ENCODE measurements around the gene CCDC78.
A peak's percentile ranks its signal among the peaks of the same experiment; 100 is the strongest.
"Not testable (repeated sequence)": the region's sequence is repeated elsewhere in the genome, so short reads cannot be mapped to it uniquely, and the experiment has no call there.

Gene CCDC78

DNA sequence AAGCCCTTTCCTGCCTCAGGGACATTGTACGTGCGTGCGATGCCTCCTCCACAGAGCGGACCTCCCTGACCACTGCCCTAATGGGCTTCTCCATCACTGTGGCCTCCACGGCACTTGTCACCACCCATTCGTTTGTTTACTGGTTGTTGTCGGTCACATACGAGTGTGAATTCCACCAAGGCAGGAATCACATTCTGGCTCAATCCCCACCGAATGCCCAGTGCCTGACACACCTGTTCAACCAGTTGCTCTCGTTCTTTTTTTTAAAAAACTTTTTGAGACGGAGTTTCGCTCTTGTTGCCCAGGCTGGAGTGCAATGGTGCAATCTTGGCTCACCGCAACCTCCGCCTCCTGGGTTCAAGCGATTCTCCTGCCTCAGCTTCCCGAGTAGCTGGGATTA is 35.0 kb downstream of the CCDC78 start:
- not testable (repeated sequence) for DNase-seq

DNA sequence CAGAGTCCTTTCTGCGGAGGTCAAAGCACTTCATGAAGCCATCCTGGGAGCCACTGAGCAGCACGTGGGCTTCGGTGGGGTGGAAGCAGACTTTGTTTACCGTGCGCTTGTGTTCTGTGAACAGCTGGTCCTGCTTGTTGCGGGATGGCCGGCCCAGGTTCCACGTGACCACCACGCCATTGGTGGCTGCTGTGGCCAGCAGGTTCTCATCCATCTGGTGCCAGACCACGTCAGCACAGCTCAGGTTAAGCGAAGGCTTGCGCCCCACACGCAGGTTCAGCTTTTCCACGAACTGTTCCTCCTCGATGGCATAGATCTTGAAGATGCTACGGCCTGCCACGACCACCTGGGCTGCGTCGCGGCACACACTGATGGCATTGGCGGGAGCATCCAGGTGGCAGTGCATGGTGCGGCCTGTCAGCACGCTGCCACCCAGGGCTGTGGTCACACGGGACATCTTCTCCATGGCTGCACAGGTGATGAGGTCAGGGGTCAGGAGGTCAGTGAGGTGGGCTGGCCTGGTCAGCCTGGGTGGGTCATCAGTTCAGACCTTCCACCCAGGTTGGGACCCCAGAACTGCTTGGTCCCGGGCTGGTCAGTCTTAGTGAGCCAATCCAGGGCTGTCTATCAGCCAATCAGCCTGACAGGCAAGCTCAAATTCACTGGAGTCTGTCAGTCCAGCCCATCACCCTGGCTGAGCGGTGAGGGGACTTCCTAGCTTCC is 36.9 kb downstream of the CCDC78 start:
- no peak for DNase-seq

DNA sequence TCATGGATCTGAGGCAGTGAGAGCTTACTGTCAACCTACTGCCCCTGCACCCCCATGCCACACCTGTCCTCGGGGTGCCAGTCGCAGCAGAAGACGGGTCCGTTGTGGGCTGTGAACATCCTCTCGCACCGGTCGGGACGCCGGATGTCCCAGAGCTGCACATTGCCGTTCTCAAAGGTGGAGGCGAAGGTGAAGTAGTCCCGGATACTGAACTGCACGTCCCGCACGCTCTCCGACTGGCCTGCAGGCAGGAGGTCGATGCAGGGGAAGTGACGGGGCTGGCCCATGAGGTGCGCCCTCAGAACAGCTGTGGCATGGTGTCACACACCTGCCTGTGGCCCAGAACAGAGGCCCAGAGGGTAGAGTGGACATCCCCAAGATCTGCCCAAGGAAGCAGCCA is 38.7 kb downstream of the CCDC78 start:
- no peak for DNase-seq

DNA sequence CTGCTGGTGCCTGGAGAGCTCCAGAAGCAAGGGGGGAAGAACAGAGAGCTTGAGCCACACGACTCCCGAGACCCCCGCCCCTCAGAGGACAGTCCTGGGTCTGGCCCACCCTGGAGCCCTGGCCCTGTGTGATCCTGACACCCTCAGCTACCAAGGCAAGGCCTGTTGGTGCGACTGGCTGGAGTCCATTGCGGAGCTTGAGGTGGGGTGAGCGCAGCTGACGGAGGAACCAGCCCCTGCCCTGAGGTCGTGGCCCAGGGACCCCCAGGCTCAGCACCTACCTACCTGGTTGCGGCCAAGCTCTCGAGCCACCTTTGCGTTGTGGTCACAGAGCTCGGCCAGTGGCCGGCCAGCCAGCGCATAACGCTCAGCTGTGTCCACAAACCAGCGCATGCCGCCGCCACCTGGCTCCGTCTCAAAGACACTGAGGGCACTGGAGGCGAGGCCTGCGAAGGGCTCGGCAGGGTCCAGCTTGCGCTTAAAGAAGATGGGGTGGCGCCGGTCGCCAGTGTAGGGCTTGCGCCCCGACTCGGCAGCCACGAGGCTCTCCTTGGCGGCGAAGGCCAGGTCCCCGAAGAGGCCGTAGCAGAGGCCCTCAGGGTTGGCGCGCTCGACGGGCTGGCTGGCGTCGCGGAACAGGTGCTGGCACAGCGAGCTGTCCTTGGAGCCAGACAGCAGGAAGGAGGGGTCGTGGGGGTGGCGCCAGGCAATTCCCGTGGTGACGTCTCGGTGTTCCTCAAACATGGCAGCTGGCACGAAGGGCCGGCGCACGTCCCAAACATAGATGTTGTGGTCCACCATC is 39.6 kb downstream of the CCDC78 start:
- DNase-seq = no peak

DNA sequence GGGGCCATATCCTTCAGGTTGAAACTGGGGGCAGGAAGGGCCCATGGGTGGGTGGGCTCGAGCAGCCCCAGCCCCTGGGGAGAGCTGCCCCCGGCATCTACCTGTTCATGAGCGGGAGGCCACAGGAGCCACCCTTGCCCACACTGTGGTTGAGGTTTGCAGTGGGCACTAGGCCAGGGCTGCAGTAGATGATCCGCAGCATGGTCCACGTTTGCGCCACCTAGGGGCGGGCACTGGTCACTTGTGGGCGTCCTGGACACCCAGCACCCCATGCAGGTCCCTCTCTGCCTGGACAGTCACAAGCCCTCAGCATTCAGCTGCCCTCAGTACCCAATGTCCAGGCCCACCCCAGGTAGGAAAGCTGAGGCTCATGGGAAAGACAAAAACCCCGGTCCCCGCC is 40.3 kb downstream of the CCDC78 start:
- DNase-seq = no peak

DNA sequence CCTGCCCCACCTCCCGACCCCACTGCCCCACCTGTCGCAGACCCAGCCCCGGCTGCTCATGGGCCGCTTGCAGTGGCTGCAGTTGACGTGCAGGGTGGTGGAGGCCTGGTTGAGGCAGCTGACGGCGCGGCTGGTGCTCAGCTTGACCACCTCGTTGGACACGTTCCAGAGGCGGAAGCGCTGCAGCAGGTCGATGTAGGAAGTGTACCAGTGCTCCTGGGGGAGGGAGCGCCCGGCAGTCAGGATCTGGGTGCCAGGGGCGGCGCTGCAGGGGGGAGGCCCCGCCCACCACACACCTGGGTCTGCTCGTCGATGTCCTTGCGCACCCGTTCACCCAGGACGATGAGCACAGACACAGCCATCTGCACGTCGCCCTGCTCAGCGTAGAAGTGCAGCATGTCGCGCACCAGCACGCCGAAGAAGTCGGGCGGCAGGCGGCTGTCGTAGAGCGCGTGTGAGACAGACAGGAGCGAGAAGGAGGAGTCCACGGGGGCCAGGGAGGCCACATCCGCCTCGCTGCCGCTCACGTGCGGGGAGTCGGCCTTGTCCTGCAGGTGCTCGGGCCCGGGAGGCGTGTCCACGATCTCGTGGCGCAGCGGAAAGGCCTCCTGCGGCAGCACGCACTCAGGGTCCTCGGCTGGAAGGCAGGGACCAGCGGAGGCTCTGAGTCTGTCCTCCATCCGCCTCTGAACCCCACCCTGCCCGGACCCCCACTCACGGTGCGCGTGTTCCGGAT is 41.1 kb downstream of the CCDC78 start:
- no peak for DNase-seq

DNA sequence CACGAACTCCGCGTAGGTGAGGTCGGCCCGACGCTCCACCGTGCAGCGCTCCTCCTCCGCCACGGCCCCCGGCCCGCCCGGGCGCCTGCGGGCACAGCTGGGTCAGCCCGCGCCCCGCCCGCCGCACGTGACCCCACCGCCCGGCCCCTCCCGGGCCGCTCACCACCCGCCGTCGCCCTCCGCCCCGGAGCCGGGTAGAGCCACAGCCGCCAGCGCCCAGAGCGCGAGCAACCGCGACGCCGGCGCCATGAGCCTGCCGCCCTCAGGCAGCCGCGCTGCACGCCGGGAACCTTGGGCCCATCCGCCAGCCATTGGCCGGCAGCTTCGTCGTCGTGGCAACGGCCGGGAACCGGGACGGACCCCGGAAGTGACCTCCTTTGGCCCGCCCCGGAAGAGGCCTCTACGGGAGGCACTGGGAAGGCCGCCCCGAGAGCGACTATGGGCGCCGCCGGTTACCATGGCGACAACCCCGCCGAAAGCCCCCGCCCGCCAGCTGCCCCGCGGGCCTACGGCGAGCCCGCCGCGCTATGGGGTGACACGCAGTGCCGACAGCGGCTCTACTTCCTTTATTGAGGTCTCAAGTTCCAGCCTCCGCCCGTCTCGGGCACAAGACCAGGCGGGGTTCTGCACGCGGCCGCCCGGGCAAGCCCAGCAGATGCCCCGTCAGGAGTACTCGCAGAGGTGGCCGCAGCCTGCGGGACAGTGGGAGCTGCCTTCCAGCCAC is 42.0 kb downstream of the CCDC78 start, which contains the start of gene JMJD8:
Gene JMJD8, minus strand, starts transcription at position 264 of the 724 bp plus-strand sequence. Its CDS starts 15 bp downstream, at position 249.
- DNase-seq = peak; percentile 98

DNA sequence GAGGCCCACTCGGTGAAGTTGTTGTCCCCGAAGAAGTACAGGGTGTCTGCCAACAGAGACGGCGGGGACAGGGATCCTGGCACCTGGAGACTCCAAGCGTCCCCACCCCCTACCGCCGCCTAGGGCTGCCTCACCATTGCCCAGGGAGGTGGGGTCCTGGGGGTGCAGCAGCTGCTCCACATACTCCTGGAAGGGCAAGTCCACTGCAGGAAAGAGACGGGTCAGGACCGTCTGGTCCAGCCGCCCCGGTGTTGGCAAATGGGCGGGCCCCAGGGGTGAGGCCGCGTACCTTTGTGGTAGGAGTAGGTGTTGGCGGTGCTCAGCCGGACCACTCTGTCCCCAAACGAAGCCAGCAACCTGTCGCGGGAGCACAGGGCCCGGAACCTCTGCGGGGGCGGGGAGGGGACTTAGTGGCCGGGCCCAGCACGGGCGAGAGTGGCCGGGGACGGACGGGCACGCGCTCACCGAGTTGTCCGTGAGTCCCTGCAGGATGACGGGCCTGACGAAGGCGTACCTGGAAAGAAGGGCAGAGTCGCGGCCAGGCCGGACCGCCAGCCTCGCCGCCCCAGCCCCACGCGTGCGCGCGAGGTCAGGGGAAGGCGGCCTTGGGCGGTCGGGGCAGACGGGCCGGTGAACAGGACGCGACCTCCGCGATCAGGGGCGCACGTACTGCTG is 42.7 kb downstream of the CCDC78 start:
- no peak for DNase-seq

DNA sequence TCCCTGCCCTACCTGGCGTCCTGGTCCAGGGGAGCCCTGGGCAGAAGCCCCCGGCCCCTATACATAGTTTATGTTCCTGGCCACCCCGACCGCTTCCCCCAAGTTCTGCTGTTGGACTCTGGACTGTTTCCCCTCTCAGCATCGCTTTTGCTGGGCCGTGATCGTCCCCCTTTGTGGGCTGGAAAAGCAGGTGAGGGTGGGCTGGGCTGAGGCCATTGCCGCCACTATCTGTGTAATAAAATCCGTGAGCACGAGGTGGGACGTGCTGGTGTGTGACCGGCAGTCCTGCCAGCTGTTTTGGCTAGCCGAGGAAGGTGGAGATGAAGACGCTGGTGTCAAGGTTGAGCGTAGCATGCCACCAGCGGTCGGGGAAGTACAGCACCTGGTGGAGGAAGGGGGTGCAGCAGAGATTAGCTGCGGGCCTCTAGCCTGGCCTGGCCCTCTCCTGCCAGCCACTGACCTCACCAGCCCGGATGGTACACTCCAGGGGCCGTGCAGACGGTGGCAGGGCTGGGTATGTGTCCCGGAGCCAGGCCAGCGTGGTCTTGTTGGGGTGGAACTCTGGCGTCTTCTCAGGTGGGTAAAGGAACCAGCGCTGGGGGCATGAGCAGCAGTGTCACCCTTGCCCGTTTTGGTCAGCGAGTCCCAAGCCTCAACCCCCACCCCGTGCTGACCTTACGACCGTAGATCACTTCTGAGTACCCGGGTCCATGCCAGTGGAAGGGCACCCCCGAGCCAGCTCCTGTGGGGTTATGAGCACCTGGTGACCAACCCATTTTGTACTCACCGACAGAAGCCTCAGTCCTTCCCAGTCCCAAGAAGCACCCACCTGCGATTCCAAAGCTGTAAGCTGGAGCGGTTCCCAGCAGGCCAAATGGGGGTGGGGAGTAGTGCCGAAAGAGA is 43.5 kb downstream of the CCDC78 start:
- no peak for DNase-seq

DNA sequence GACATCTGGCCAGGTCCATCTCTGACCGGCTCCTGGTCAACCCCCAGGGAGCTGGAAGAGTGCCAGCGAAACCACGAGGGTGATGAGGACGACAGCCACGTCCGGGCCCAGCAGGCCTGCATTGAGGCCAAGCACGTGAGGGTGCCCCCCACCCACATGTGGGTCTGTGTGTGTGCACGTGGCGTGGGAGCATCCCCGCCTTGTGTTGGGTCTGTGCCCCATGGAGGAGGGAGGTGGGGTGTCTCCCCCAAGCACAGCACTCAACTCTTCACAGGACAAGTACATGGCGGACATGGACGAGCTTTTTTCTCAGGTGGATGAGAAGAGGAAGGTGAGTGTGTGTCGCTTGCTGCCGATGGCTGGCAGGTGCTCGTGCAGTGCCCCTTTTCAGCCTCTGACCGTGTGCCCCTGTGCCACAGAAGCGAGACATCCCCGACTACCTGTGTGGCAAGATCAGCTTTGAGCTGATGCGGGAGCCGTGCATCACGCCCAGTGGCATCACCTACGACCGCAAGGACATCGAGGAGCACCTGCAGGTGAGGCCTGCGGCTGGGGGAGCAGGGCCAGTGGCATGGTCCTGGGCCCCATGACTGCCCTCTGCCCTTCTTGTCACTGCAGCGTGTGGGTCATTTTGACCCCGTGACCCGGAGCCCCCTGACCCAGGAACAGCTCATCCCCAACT is 44.4 kb downstream of the CCDC78 start:
- no peak for DNase-seq

DNA sequence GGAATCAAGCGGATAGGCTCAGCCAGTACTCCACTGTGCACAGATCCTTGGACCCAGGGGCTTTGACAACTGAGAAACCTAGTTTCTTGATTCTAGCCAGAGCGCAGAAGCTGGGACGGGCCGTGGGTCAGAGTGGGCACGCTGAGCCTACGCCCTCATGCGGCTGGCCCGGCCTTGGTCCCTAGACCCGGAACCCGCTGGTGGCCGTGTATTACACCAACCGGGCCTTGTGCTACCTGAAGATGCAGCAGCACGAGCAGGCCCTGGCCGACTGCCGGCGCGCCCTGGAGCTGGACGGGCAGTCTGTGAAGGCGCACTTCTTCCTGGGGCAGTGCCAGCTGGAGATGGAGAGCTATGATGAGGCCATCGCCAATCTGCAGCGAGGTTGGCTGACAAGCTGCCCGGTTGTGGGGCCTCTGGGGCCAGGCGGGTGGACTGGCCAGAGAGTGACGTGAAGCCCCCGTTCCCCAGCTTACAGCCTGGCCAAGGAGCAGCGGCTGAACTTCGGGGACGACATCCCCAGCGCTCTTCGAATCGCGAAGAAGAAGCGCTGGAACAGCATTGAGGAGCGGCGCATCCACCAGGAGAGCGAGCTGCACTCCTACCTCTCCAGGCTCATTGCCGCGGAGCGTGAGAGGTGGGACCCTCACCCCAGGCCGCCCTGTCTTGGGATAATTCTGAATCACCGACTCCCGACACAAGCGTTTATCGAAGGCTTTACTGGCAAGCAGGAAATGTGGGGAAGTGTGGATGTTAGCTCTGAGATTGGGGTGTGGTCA is 45.1 kb downstream of the CCDC78 start:
- DNase-seq = no peak

DNA sequence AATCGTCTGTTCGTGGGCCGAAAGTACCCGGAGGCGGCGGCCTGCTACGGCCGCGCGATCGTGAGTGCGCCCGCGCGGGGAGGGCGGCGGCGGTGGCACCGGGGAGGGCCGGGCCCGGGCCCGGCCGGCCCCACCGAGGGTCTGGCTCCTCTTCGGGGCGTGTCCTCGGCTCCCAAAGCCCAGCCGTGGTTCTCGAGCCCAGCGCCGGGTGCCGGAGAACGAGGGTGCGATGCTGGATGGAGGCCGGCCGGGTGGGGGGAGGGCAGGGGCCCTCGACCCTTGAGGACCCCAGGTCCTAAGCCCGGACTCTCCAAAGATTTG is 45.7 kb downstream of the CCDC78 start:
- DNase-seq = no peak

DNA sequence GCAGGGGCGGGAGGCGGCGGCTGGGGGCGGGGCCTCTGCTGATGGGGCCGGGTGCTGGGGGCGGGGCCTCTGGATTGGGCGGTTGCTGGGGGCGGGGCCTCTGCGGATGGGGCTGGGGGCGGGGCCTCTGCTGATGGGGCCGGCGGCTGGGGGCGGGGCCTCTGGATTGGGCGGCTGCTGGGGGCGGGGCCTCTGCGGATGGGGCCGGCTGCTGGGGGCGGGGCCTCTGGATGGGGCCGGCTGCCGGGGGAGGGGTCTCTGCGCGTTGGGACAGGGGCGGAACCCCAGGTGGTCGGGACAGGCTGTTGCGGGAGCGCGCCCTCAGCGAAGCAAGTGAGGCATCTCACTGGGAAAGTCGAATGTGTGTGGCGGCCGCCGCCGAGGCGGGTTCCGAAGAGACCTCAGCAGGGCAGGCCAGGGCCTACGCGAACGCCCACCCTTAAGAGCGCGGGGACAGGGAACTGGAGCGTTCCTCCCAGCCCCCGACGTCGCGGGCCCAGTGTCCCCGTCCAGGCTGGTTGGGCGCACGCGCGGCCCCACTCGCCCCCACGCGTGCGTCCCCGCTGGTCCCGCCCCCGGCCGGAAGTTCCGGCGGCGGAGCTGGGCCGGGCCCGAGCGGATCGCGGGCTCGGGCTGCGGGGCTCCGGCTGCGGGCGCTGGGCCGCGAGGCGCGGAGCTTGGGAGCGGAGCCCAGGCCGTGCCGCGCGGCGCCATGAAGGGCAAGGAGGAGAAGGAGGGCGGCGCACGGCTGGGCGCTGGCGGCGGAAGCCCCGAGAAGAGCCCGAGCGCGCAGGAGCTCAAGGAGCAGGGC is 46.2 kb downstream of the CCDC78 start, which contains the start of gene STUB1:
Gene STUB1, plus strand, starts transcription at position 597 of the 811 bp plus-strand sequence. Its CDS starts 116 bp downstream, at position 713.
- peak; percentile 88 for DNase-seq

DNA sequence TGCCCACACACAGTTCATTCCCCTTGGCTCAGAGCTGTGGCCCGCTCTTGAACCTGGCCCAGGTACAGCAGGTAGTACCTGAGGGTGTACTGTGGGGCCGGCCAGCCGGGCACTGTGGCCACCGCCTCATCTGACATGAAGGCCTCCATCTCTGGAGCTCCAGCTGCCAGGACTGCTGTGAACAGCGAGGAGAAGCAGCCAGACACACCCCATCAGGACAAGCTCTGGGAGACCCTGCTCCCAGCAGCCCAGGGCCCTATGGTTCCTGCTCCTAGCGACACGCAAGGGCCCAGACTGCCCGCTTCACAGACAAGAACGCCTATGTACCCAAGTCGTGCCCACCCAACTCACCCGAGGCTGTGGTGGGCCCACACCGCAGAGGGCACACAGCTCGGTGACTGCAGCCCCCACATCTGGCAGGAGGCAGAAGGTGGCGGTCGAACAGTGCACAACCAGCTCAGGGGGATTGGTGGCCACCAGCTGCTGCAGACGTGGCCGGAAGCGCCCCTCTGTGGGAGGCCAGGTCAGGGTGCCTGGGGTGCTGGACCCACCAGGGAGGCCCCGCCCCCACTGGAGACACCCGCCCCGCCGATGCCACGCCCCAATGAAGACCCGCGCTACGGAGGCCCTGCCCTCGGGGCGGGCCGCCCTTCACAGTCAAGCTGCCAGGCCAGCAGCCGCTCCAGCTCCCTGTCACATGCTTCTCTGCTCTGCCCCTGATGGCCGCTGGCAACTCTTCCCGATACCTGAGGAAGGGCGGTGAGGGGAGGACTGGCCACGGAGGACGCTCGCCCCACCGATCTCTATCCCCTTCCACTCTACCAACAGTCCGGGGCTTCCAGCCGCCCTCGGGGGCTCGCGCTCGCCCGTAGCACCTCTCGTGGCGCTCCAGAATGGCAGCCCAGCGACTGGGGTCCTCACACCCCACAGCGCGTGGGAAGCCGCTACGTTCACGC is 47.1 kb downstream of the CCDC78 start:
- peak; percentile 63 for DNase-seq

DNA sequence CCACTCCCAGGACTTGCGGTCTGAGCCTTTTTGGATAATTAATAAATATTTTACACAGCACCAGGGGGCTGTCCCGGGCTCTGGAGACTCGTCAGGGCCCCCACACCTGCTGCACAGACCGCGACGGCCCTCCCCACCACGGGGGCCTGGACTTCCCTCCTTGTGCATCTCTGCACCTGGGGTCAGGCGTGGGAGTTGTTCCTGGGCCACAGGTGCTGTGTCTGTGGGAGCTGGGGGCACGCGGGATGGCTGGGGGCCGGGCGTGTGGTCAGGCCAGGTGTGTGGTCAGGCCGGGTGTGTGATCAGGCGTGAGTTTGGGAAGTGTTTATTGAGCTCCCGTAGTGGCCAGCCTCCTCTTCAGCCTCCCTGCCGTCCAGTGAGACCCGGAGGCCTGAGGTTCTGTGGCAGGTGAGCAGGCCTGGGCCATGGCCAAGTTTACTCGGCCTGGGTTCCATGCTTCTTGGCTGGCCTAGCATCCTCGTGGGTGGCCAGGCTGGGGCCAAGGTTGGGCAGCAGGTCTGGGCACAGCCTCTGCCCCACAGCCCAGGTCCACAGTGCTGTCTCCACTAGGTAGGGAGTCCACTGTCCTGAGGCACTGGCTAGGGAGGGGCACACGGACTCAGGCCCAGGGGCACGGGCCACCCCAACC is 47.9 kb downstream of the CCDC78 start:
- no peak for DNase-seq

DNA sequence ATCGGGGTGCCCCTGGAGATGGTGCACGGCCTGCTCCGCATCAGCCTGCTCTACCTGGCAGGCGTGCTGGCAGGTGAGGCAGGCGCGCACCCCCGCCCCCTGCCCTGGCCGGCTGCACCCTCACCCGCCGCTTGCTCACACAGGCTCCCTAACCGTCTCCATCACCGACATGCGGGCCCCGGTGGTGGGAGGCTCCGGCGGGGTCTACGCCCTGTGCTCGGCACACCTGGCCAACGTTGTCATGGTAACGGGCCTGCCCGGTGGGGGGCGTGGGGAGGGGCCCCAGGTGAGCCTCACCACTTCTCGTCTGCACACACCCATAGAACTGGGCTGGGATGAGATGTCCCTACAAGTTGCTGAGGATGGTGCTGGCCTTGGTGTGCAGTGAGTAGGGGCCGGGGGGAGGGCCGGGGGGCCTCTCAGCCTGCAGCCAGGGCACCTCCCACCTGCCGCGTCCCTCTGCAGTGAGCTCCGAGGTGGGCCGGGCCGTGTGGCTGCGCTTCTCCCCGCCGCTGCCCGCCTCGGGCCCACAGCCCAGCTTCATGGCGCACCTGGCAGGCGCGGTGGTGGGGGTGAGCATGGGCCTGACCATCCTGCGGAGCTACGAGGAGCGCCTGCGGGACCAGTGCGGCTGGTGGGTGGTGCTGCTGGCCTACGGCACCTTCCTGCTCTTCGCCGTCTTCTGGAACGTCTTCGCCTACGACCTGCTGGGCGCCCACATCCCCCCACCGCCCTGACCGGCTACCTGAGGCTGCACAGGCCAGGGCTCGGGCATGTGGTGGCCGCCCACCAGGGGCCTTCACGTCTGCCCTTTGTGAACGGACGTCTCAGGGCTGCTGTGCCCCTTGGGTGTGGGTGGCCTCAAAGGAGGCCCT is 48.7 kb downstream of the CCDC78 start:
- DNase-seq = no peak
